Suprapubic skin (tissue), 4 donors: ENCODE measurements around the gene ERC2. TPM values are rescaled to one million over a fixed set of nuclear protein-coding genes. Genes with fewer than 3 reads are reported as not detected.

Experiments used
- DNase-seq, 2 donors: peaks; one replicate each; pipeline ENCODE4 v3.0.0-alpha.2; 2019; ENCODE audit warnings: low spot score in 2 of 2
- H3K27ac ChIP-seq: fragments of 200-600 bp; sonication (generic); one replicate; pipeline ENCODE4 v1.5.1; 2019
- H3K27me3 ChIP-seq: fragments of 200-600 bp; sonication (generic); one replicate; pipeline ENCODE4 v1.5.1; 2019
- H3K36me3 ChIP-seq: fragments of 200-600 bp; sonication (generic); one replicate; pipeline ENCODE4 v1.5.1; 2019
- H3K4me1 ChIP-seq: fragments of 200-600 bp; sonication (generic); one replicate; pipeline ENCODE4 v1.5.1; 2019
- H3K4me3 ChIP-seq: fragments of 200-600 bp; sonication (generic); one replicate; pipeline ENCODE4 v1.5.1; 2019; ENCODE audit warnings: mild to moderate bottlenecking
- H3K9me3 ChIP-seq: fragments of 200-600 bp; sonication (generic); one replicate; pipeline ENCODE4 v1.5.1; 2019
- EP300 ChIP-seq: sonication (generic); formaldehyde crosslinking; IDR thresholded peaks from one replicate; pipeline ENCODE4 v1.6.1; 2017; ENCODE audit warnings: antibody characterized with exemption
- POLR2A ChIP-seq, 2 donors: fragments of 450-650 bp; IDR thresholded peaks; one replicate each; pipeline ENCODE4 v1.6.1; 2017; ENCODE audit warnings: antibody characterized with exemption in 2 of 2, mild to moderate bottlenecking in 2 of 2, moderate library complexity in 2 of 2
- POLR2AphosphoS5 ChIP-seq, 3 donors: sonication (generic); formaldehyde crosslinking; IDR thresholded peaks; one replicate each; pipeline ENCODE4 v1.6.1; 2017; ENCODE audit warnings: antibody characterized with exemption in 3 of 3
- WGBS: methylation state at CpG from one replicate; pipeline ENCODE4 v1.1.5; 2018; 5-methylcytosine and 5-hydroxymethylcytosine counted together
- total RNA-seq, 4 donors: library from RNA; depleted of rRNA; stranded (reverse); fragments of >200 nt; gene quantifications; one replicate each; pipeline ENCODE4 v1.1.0, GENCODE V29; 2016
- TF ChIP-seq, protein P1 (sequence below), 2 donors: fragments of 200-600 bp in 1 of 2; fragments of 450-650 bp in 1 of 2; sonication (generic) in 1 of 2; IDR thresholded peaks; one replicate each; pipeline ENCODE4 v1.5.1; 2016 to 2019; ENCODE audit warnings: antibody characterized with exemption in 2 of 2, mild to moderate bottlenecking in 1 of 2, moderate library complexity in 1 of 2

ERC2 gene
- total RNA-seq, 4 donors from 2014 or later, result 0.21 TPM; not detected in 3

DNA sequence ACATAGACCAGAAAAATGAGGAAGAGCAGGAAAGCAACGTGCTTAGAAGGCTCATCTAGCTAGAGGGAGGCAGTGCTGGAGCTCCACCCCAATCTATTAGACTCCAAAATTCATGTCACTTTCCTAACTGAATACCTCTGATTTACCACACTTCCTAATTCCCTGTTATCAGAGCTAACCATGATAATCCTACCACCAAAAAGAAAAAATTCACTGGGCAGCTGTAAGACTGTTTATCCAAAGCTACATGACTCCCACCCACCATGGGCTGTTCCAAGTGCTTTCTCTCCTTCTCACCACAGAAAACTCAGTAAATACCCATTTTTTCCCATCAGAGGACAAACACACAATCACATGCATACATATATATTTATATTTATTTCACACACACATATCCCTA, 501.7 kb downstream of the ERC2 start:
- Histone ChIP-seq H3K36me3 (no peaks in the 10 kb centered on the region), H3K4me1 (no peaks in the 10 kb centered on the region), H3K4me3 (no peak overlapping the region), H3K27ac (no peak overlapping the region), H3K9me3 (no peaks in the 10 kb centered on the region), H3K27me3 (no peaks in the 10 kb centered on the region)
- 70% methylated on average over 1 of the region's 1 CpG for WGBS
- no peak for DNase-seq
- TF ChIP-seq POLR2A (IDR thresholded peaks at IDR 0.05) (no peak), EP300 (no peak), POLR2AphosphoS5 (IDR thresholded peaks at IDR 0.05) (no peak)
- TF ChIP-seq, protein P1, sequence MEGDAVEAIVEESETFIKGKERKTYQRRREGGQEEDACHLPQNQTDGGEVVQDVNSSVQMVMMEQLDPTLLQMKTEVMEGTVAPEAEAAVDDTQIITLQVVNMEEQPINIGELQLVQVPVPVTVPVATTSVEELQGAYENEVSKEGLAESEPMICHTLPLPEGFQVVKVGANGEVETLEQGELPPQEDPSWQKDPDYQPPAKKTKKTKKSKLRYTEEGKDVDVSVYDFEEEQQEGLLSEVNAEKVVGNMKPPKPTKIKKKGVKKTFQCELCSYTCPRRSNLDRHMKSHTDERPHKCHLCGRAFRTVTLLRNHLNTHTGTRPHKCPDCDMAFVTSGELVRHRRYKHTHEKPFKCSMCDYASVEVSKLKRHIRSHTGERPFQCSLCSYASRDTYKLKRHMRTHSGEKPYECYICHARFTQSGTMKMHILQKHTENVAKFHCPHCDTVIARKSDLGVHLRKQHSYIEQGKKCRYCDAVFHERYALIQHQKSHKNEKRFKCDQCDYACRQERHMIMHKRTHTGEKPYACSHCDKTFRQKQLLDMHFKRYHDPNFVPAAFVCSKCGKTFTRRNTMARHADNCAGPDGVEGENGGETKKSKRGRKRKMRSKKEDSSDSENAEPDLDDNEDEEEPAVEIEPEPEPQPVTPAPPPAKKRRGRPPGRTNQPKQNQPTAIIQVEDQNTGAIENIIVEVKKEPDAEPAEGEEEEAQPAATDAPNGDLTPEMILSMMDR (IDR thresholded peaks at IDR 0.05), result no peak

DNA sequence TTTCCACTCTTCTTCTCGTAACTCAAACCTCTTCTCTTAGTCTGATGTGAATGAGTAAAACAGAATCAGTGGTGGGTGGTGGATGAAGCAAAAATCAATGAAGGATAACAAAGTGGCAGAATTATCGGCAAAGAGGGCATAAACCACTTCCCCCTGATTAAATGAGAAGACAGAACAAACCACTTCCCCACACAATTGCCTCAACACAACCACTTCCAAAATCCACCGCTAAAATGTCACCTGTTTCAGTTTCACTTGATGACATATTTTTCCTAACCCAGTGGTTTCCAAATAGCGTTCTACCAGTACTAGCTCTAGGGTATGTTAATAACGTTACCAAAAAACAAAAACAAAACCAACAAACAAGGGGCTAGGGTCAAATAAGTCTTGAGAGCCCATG, 502.5 kb downstream of the ERC2 start:
- H3K36me3 ChIP-seq, result no peaks in the 10 kb centered on the region
- H3K27ac ChIP-seq, result no peak overlapping the region
- 86% methylated on average over 5 of the region's 5 CpGs for WGBS
- no peak for DNase-seq
- TF ChIP-seq EP300 (no peak), POLR2AphosphoS5 (IDR thresholded peaks at IDR 0.05) (no peak), POLR2A (IDR thresholded peaks at IDR 0.05) (no peak)
- TF ChIP-seq, protein P1 (IDR thresholded peaks at IDR 0.05), result no peak
- H3K4me1 ChIP-seq, result no peaks in the 10 kb centered on the region
- H3K9me3 ChIP-seq, result no peaks in the 10 kb centered on the region
- H3K27me3 ChIP-seq, result no peaks in the 10 kb centered on the region
- no peak overlapping the region for H3K4me3 ChIP-seq

DNA sequence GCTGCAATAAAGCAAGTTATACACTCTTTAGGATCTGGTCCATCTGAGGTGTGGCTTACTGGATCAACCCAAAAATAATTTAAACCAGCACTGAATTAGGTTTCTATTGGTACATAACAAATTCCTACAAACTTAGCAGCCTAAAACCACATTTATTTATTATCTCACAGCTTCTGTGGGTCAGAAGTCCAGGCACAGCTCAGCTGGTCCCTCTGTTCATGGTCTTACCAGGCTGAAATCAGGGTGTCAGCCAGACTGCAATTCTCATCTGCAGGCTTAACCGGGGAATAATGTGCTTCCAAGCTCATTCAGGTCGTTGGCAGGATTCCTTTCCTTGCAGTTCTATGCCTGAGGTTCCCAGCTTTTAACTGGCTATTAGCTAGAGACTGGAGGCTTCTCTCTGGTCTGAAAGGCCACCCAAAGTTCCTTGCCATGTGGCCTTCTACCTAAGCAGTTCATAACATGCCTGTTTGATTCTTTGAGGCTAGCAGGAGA, 503.7 kb downstream of the ERC2 start:
- DNase-seq, result no peak
- Histone ChIP-seq H3K4me3 (no peak overlapping the region), H3K4me1 (no peaks in the 10 kb centered on the region), H3K36me3 (no peaks in the 10 kb centered on the region), H3K27me3 (no peaks in the 10 kb centered on the region), H3K9me3 (no peaks in the 10 kb centered on the region), H3K27ac (no peak overlapping the region)
- 42% methylated on average over 2 of the region's 2 CpGs for WGBS
- TF ChIP-seq EP300 (no peak), POLR2A (IDR thresholded peaks at IDR 0.05) (no peak), POLR2AphosphoS5 (IDR thresholded peaks at IDR 0.05) (no peak)
- TF ChIP-seq, protein P1 (IDR thresholded peaks at IDR 0.05), result no peak

DNA sequence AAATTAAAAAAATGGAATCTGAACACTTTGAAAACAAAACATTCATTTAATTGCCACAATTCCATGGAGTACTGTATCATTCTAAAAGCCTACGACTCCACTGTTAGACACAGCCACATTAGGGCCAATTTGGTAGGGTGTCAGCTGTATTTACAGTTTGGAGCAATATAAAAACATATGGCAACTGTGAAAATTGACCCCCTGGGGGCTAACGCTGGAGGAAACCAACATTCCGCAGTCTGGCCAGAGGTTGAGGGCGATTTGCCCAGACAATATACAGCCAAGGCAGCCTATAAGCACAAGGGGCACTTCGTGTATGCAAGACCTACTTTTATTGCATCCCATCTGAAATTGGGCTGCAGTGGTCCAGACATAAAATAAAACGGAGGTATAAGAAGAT, 504.7 kb downstream of the ERC2 start:
- Histone ChIP-seq H3K9me3 (no peaks in the 10 kb centered on the region), H3K27me3 (no peaks in the 10 kb centered on the region), H3K4me1 (no peaks in the 10 kb centered on the region), H3K4me3 (no peak overlapping the region), H3K36me3 (no peaks in the 10 kb centered on the region), H3K27ac (no peak overlapping the region)
- WGBS, result 74% methylated on average over 6 of the region's 6 CpGs
- no peak for DNase-seq
- TF ChIP-seq EP300, result no peak
- TF ChIP-seq, protein P1 (IDR thresholded peaks at IDR 0.05), result no peak
- no peak for TF ChIP-seq POLR2A (IDR thresholded peaks at IDR 0.05)
- no peak for TF ChIP-seq POLR2AphosphoS5 (IDR thresholded peaks at IDR 0.05)

DNA sequence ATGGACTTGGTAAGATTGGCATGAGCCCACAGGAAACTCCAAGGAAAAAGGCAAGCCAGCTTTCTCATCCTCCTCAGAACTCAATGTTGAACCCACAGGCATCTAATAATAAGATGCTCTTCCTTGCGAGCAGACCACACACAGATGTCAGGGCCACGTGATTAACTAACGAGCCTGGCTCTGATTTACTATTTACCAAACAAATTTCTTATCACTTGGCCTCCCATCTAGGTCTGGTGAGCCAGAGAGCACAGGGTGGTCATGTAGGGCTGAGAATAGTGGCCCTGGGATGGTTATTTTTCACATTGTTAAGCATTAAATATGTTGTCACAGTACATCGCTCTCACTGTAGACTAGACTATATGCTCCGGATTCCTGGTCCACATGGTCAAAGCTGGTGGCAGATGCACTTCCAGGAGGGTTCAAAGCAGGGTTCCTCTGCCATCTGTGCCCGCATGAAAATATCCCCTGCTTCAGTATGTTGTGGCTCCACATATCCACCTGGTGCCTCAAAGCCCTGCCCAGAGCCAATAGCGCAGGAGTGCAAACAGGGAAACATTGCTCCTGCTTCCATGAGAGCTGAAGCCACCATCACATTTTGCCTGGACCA, 508.7 kb downstream of the ERC2 start:
- H3K27ac ChIP-seq, result no peak overlapping the region
- no peaks in the 10 kb centered on the region for H3K36me3 ChIP-seq
- no peak overlapping the region for H3K4me3 ChIP-seq
- 75% methylated on average over 7 of the region's 7 CpGs for WGBS
- peaks cover 3% of the 10 kb centered on the region for H3K27me3 ChIP-seq
- TF ChIP-seq POLR2A (IDR thresholded peaks at IDR 0.05), result no peak
- TF ChIP-seq EP300, result no peak
- no peak for TF ChIP-seq POLR2AphosphoS5 (IDR thresholded peaks at IDR 0.05)
- TF ChIP-seq, protein P1 (IDR thresholded peaks at IDR 0.05), result no peak
- no peaks in the 10 kb centered on the region for H3K9me3 ChIP-seq
- DNase-seq, result no peak
- no peaks in the 10 kb centered on the region for H3K4me1 ChIP-seq
